RPMI8226 (cell line): ENCODE data around the gene MS4A7.
"Not testable (repeated sequence)": the region's sequence is repeated elsewhere in the genome, so short reads cannot be mapped to it uniquely, and the experiment has no call there.

Source experiments
- DNase-seq: peaks from one replicate; pipeline ENCODE4 v3.0.0-alpha.2; 2015

Gene MS4A7

GRCh38 chr11:60378354-60378753 lies at the start of gene MS4A7:
TSS of gene MS4A7 (plus strand) at chr11:60378532. CDS start at chr11:60383142, 4,610 bp downstream.
- peak; percentile 35 for DNase-seq

DNA sequence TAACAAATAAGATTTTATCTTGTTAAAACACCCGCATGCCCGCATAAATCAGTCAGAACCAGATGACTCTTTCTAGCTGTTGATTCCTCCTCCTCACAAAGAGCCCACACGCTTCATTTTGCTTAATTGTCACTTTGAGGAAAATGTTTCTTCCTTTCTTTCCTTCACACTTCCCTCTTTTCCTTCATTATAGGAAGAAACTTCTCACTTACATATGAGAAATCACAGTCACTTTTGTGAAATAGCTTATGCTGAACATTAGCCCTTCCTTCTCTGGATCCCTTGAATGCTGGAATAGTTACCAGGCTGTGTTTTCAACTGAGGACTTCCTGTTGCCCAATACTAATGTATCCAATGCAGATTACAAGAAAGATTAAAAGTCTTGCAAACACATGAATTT lies 45.5 kb upstream of the MS4A7 start:
- no peak for DNase-seq

DNA sequence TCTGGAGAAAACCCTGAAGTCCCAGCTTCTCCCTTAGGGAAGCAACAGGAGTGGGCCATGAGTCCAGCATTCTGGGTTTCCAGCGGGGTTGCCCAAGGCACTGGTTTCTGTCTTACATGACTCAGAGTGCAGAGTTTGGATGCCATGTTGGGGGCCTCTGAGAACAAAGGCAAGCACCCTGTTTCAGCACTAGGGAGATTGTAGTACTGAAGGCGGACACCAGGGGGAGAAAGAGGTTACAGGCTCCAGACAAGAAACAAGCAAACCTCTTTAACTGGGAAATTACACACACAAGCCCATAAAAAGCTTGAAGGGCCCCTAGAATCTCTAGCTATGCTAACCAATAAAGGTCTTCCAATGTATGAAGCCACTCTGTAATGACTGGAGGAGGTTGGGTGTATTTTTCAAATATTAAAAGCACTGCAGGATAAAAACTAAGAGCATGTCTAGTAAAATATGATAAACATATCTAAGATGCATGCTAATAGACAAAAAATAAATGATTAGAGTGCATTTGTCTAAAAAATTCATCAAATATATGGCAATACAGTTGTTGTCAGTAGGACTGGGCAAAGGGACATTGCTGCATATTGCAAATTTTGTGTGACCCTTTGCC lies 44.2 kb upstream of the MS4A7 start:
- peak; percentile 52 for DNase-seq

DNA sequence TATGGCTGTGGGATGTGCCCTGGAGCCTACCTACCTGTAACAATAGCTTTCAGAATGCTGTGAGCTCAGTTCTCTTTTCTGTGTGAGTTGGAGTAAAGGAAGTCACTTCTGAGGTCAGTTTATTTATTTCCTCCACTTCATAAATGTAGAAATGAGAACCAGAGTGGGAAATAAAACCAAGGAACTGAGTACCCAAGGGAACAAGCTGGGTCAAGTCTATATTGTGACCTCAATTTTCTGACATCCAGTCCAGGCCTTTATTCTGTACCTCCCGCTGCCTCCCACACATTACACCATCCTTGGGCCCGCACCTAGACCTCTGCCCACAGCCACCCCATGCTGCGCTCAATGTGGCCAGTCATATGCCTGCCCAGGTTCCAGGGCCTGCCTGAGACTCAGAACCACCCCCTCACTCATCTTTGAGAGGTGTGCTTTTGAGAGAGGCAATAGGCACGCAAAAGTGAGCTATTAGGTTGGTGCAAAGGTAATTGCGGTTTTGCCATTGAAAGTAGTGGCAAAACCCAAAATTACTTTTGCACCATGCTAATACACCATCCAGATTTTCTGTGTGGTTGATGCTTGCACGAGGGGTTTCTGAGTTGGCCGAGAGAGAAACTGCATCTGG lies 41.5 kb upstream of the MS4A7 start:
- no peak for DNase-seq

DNA sequence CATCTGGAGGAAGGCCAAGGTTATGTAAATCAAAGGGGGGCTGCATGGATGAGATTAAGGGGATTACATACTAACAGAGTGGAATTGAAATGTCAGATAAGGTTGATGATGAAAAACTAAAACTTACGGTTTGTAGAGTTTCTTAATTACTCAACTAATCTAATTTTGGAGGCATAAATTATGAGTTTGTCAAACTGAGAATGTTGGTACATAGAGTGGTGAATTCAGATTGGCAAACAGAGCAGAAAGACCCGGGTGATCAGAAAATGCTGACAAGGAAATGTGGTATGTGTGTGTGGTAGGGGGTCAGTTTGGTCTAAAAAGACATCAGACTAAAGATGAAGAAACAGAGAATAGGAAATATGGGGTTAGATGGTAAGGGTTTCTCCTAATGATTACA lies 40.3 kb upstream of the MS4A7 start:
- DNase-seq: no peak

GRCh38 chr11:60339356-60339755 lies 39.0 kb upstream of the MS4A7 start:
- DNase-seq: no peak

DNA sequence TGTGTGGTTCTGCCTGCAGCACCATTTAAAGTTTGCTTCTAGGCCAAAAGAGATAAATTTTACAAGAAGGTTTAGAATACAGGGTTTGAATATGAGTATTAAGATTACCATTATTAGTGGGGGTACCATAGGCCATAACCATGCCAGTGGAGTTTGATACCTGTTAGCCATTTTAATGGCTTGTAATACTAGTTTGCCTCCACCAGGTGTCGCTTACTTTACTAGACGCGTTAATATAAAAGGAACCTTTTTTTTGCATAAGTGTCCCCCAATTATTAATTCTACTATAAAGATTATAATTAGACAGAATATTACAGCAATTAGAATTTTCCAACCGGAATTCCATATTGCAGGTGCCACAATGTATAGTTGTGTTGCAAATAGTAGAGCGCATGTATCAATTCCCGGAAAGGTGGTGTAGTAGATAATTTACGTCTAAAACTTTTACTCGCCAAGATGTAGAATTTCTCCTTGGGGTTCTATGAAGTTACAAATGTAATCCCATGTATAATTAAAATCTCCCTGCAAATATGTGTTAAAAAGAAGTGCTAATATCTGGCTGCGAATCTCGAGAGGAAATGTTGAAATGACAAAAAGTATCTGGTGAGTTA lies 35.1 kb upstream of the MS4A7 start:
- peak; percentile 14 for DNase-seq

GRCh38 chr11:60344146-60344545 lies 34.2 kb upstream of the MS4A7 start:
- no peak for DNase-seq

GRCh38 chr11:60345489-60345888 lies 32.8 kb upstream of the MS4A7 start:
- DNase-seq: peak; percentile 43

- no peak for DNase-seq
These were observed 31.1 kb upstream of the MS4A7 start for GRCh38 chr11:60347084-60347797.

- DNase-seq: no peak
These were observed 30.2 kb upstream of the MS4A7 start for GRCh38 chr11:60348116-60348515.

DNA sequence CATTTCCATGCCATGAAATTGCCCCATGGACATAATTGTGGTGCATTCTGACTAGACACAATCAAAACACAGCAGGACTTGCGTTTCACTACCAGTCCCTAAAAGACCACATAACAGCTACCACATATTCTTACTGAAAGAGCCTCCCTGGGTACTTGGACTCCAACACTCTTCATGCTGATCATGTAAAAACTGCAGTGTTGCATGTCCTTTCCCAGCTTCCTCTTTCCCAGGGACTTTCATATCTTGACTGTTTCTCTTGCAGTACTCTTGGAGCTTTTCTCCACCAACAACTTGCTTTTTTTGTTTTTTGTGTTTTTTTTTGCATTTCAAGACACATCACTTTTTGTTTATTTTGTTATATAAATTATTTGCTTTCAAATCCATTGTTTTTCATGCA lies 28.3 kb upstream of the MS4A7 start:
- DNase-seq: no peak

DNA sequence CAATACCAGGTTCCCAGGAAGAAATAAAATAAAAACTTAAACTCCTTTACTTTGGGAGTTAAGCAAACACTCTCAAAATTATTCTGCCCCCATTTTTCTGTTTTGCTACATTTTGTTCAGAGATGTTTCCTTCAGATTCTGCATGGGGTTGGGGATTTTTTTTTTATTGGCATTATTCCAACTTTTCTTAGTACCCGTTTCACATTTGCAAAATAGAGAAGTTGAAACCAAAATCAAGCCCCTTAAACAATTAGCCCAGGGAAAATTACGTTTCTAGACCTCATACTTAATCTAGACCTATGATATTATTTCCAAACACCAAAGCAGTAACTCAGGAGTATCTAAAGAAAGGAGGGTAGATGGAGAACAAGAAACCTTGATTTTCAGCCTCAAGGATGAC lies 20.6 kb upstream of the MS4A7 start:
- no peak for DNase-seq

DNA sequence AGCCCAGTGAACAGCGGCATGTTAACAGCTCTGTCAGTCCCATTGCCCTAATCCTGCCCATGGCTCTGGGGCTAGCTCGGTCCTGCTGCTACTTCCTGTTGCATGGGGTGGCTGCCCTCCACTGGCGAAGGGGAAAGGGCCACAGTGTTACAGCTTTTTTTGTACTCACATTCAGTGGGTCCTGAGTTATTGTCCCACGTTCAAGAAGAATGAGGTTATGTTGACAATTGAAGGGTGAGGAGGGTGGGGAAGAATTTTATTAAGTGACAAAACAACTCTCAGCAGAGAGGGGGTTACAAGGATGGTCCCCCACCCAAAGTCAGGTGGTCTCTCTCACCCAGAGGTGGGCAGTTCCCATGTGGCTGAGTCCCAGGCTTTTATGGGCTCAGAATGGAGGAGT lies 17.7 kb upstream of the MS4A7 start:
- DNase-seq: no peak

- DNase-seq: no peak
These were observed 16.1 kb upstream of the MS4A7 start for GRCh38 chr11:60362241-60362640.

GRCh38 chr11:60363542-60364470 lies 14.5 kb upstream of the MS4A7 start:
- DNase-seq: peak; percentile 70

GRCh38 chr11:60366262-60366904 lies 11.9 kb upstream of the MS4A7 start:
- not testable (repeated sequence) for DNase-seq

DNA sequence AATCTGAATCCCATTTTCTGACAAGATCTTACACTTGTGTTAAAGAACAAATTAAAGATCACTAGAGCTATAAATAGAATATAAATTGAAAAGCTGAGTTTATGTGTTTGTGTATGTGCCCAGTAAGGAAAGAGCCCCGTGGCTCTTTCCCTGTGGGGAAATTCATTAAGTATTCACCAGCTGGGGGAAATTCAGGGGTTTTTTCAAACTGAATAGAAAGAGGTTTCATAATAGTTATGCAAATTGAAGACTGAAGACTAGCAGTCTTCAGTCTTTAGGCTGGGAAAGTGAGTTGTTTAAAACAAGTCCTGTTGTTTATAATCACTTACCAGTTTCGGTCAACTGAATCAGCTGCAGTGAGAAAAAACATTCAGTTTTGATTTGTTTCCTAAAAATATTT lies 11.3 kb upstream of the MS4A7 start:
- DNase-seq: no peak

GRCh38 chr11:60367896-60368295 lies 10.4 kb upstream of the MS4A7 start:
- no peak for DNase-seq

GRCh38 chr11:60370252-60370810 lies 8.0 kb upstream of the MS4A7 start:
- no peak for DNase-seq

- DNase-seq: no peak
These were observed 7.5 kb upstream of the MS4A7 start for GRCh38 chr11:60370811-60371298.

DNA sequence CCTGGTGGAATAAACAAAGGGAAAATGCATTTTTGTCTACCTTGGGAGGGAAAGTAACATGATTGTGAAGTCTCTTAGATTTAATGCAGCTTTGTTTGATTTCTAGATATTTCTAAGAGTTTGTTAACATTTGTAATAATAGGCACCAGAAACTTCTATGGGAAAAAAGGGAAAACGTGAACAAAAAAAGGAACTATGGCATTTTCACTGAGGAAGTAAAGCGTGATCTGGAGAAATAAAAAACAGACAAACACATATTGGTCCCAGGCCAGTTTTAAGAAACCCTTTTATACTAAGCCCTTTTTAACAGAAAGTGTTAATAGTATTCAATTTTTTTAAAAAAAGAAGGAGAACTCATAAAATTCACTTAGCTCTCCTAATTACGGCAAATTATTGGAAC lies 6.9 kb upstream of the MS4A7 start:
- no peak for DNase-seq
